Vagina (tissue), 2 donors: ENCODE results near the gene DGKK.

ENCODE experiments used
- POLR2AphosphoS5 ChIP-seq, 2 donors: sonication (generic); formaldehyde crosslinking; IDR thresholded peaks; one replicate each; pipeline ENCODE4 v1.9.0; 2017; ENCODE audit warnings: antibody characterized with exemption in 2 of 2, mild to moderate bottlenecking in 2 of 2, low read depth in 1 of 2; ENCODE audit not compliant: insufficient read depth in 1 of 2
- TF ChIP-seq, protein P1 (sequence below), 3 experiments: fragments of 450-650 bp in 2 of 3; fragments of 200-600 bp in 1 of 3; sonication (generic) in 1 of 3; IDR thresholded peaks; one replicate each; pipeline ENCODE4 v1.5.1; 2017 to 2019; ENCODE audit warnings: antibody characterized with exemption in 3 of 3, mild to moderate bottlenecking in 2 of 3, moderate library complexity in 2 of 3

DNA sequence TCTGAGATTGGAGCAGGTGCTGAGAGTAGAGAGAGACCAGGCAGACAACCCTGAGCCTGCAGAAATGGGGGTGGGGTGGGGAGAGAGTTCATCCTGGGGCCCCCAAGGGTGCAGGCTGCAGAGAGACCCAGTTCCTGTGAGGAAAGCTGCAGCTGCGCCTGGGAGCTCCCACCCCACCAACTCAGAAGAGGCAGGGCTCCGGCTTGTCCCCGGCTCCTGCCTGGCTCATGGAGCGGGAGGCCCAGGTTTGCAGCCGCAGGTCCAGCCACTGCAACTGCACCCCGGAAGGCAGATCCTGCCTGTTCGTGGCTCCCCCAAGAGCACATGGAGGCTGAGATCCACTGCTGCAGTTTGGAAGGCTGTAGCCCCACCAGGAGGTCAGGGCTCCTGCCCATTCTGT, 44.2 kb upstream of the DGKK start:
- TF ChIP-seq, protein P1, sequence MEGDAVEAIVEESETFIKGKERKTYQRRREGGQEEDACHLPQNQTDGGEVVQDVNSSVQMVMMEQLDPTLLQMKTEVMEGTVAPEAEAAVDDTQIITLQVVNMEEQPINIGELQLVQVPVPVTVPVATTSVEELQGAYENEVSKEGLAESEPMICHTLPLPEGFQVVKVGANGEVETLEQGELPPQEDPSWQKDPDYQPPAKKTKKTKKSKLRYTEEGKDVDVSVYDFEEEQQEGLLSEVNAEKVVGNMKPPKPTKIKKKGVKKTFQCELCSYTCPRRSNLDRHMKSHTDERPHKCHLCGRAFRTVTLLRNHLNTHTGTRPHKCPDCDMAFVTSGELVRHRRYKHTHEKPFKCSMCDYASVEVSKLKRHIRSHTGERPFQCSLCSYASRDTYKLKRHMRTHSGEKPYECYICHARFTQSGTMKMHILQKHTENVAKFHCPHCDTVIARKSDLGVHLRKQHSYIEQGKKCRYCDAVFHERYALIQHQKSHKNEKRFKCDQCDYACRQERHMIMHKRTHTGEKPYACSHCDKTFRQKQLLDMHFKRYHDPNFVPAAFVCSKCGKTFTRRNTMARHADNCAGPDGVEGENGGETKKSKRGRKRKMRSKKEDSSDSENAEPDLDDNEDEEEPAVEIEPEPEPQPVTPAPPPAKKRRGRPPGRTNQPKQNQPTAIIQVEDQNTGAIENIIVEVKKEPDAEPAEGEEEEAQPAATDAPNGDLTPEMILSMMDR (IDR thresholded peaks at IDR 0.05) = no peak
- TF ChIP-seq POLR2AphosphoS5 (IDR thresholded peaks at IDR 0.05; ENCODE audit: insufficient read depth in 1 of 2, low read depth in 1 of 2) = no peak
